ENCODE measurements around the gene SPTB. TPM values are rescaled to one million over a fixed set of nuclear protein-coding genes. Genes with fewer than 3 reads are reported as not detected.

The SPTB gene
- 1 to 10 TPM; 2.3 to 2.6 TPM for total RNA-seq
- polyA plus RNA-seq (ENCODE audit: insufficient read length in 6 of 6): 1 to 10 TPM; 2.2 to 4.7 (median 3.7) TPM
- long read RNA-seq, donor 1, partial matches to known transcripts: 19 of 19 reads
- long read RNA-seq, donor 1, other reads (novel, unspliced or antisense): 0 of 19 reads
- long read RNA-seq, donor 2: 0 reads
- long read RNA-seq, donor 3, partial matches to known transcripts: 0 of 1 reads
- long read RNA-seq, donor 3, other reads (novel, unspliced or antisense): 0 of 1 reads
- long read RNA-seq, donor 4: 0 reads
- long read RNA-seq, donor 5: 0 reads
- long read RNA-seq, donor 6: 0 reads
- long read RNA-seq, donor 7: 0 reads
- long read RNA-seq, donor 8: 0 reads
- long read RNA-seq, donor 9: 0 reads
- long read RNA-seq, donor 10: 0 reads
- long read RNA-seq, donor 11, full-length matches to known transcripts: 2 of 8 reads
- long read RNA-seq, donor 11, partial matches to known transcripts: 6 of 8 reads
- long read RNA-seq, donor 11, other reads (novel, unspliced or antisense): 0 of 8 reads
- long read RNA-seq, donor 12: 0 reads

- Histone ChIP-seq H3K27ac (no peak within 1 kb of the TSS), H3K36me3 (no peaks in the 10 kb centered on the region), H3K4me3 (peak within 1 kb of the TSS; percentile 43 to 49), H3K9me3 (no peaks in the 10 kb centered on the region), H3K27me3 (peaks cover 28 to 78% of the 10 kb centered on the region in 2 donors), H3K4me1 (peaks cover 0 to 23% of the 10 kb centered on the region in 2 donors)
- TF ChIP-seq CTCF (IDR thresholded peaks at IDR 0.05): no peak
- DNase-seq: peak; percentile 8 to 83 (median 46)
- ATAC-seq: peak; percentile 95
- intact Hi-C loops (cut with DNase I): no loop called here
Observed at GRCh38 chr14:64879635-64880220, at the start of gene SPTB. TSS of gene SPTB (minus strand) at chr14:64879907. CDS start at chr14:64823094, 56,813 bp downstream.

DNA sequence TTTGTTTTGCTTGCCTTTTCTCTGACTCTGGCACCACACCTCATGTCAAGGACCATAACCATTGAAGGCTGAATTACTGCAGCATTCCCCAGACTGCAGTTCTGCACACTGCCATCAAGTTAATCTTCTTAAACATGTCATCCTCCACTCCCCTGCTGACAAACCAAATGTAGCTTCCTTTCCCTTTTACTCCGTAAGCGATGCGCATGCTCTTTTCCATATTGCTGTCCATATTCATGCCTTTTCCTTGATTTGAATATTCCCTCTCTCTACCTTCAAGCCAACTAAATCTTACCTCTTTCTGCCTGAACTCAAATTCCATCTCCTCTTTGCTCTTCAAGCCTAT lies 49.3 kb upstream of the SPTB start:
- Histone ChIP-seq H3K27me3 (no peaks in the 10 kb centered on the region), H3K27ac (peak overlapping the region; percentile 15 to 21), H3K4me1 (no peaks in the 10 kb centered on the region), H3K36me3 (peaks cover 0 to 87% of the 10 kb centered on the region in 2 donors), H3K4me3 (no peak overlapping the region), H3K9me3 (no peaks in the 10 kb centered on the region)
- no peak for TF ChIP-seq CTCF (IDR thresholded peaks at IDR 0.05)
- DNase-seq (no peak), ATAC-seq (no peak)
- intact Hi-C loops (cut with DNase I): no loop called here

GRCh38 chr14:64928239-64929013 lies 48.7 kb upstream of the SPTB start:
- Histone ChIP-seq H3K4me3 (no peak overlapping the region), H3K27me3 (no peaks in the 10 kb centered on the region), H3K4me1 (no peaks in the 10 kb centered on the region), H3K27ac (peak overlapping the region in 1 of 2 donors; percentile 21), H3K36me3 (peaks cover 0 to 86% of the 10 kb centered on the region in 2 donors), H3K9me3 (no peaks in the 10 kb centered on the region)
- intact Hi-C loops (cut with DNase I): no loop called here
- TF ChIP-seq CTCF (IDR thresholded peaks at IDR 0.05): no peak
- ATAC-seq (no peak), DNase-seq (no peak)

GRCh38 chr14:64927031-64927430 lies 47.3 kb upstream of the SPTB start:
- Histone ChIP-seq H3K9me3 (no peaks in the 10 kb centered on the region), H3K36me3 (peaks cover 0 to 73% of the 10 kb centered on the region in 2 donors), H3K4me3 (no peak overlapping the region), H3K4me1 (no peaks in the 10 kb centered on the region), H3K27ac (no peak overlapping the region), H3K27me3 (no peaks in the 10 kb centered on the region)
- intact Hi-C loops (cut with DNase I): no loop called here
- no peak for DNase-seq
- no peak for TF ChIP-seq CTCF (IDR thresholded peaks at IDR 0.05)
- ATAC-seq: no peak
